ENCODE data around the gene GK2.

Gene GK2

DNA sequence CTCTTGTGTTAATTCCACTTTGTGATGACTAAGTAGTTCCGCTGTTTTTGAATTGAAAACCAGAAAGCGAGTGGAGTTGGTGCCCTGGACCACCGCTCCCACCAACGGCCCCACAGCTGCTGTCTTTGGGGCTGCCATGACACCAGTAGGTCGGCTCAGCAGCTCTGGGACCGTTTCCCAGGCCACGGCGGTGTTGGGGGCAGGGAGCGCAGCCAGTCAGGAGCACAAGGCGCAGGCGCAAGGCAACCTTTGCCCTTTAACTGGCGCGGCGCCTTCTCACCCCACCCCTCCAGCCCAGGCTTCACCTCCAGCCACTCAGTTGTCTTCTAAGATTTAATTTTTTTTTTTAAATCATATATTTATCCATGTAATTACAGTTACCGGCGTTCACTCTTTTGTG is at the start of gene GK2:
TSS of gene GK2 (minus strand) at position 166 of the 400 bp plus-strand sequence. CDS start at position 138, 28 bp downstream.
- H3K9me3 ChIP-seq: no peaks in the 10 kb centered on the region
- H3K36me3 ChIP-seq: no peaks in the 10 kb centered on the region
- no peaks in the 10 kb centered on the region for H3K4me1 ChIP-seq
- DNase-seq: no peak
- H3K4me3 ChIP-seq: no peak within 1 kb of the TSS
- H3K27ac ChIP-seq: no peak within 1 kb of the TSS
- intact Hi-C loops (cut with DNase I; ENCODE audit: low total_unique reads): no loop called here
- TF ChIP-seq, protein P1, sequence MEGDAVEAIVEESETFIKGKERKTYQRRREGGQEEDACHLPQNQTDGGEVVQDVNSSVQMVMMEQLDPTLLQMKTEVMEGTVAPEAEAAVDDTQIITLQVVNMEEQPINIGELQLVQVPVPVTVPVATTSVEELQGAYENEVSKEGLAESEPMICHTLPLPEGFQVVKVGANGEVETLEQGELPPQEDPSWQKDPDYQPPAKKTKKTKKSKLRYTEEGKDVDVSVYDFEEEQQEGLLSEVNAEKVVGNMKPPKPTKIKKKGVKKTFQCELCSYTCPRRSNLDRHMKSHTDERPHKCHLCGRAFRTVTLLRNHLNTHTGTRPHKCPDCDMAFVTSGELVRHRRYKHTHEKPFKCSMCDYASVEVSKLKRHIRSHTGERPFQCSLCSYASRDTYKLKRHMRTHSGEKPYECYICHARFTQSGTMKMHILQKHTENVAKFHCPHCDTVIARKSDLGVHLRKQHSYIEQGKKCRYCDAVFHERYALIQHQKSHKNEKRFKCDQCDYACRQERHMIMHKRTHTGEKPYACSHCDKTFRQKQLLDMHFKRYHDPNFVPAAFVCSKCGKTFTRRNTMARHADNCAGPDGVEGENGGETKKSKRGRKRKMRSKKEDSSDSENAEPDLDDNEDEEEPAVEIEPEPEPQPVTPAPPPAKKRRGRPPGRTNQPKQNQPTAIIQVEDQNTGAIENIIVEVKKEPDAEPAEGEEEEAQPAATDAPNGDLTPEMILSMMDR (IDR thresholded peaks at IDR 0.05): no peak
- H3K27me3 ChIP-seq: no peaks in the 10 kb centered on the region

DNA sequence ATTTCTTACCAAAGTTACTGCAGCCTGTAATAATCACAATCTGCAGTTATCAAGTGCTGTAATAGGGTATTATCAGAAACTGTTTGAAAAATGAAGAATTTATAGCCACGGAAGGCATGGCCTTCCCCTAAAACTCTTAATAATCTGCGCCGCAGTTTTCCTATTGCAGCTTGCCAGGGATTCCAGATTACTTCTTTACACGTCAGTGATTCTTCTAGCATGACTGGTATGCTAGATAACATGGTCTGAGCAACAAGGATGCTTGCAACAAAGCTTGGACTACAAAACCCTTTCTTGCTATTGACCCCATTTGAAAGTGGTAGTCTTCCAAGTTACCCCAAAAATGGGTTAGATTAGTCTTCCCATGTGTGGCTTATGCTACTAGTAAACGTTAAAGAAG is 47.2 kb upstream of the GK2 start:
- no peak for DNase-seq
- intact Hi-C loops (cut with DNase I; ENCODE audit: low total_unique reads): no loop called here
- TF ChIP-seq, protein P1 (IDR thresholded peaks at IDR 0.05): no peak
- Histone ChIP-seq H3K27me3 (no peaks in the 10 kb centered on the region), H3K27ac (no peak overlapping the region), H3K9me3 (no peaks in the 10 kb centered on the region), H3K4me1 (no peaks in the 10 kb centered on the region), H3K36me3 (no peaks in the 10 kb centered on the region), H3K4me3 (no peak overlapping the region)

DNA sequence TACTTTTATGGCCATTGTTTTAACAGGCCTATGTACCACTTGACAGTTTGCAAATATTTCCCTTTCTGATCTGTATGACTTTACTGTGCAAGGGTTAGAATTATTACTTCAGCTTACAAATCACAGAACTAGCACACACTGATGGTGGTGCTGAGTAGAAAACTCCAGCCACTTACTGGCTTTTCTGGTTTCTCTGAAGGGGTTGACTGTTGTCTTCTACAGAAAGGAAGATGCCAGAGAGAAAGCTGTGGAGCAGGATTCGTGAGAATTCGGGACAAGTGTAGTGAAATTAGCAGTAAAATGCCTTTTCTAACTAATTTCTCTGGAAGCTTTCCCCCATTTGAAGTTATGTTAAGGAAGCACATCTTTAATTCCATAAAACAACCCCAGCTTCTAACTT is 46.6 kb upstream of the GK2 start:
- H3K4me1 ChIP-seq: no peaks in the 10 kb centered on the region
- no peak overlapping the region for H3K4me3 ChIP-seq
- H3K36me3 ChIP-seq: no peaks in the 10 kb centered on the region
- DNase-seq: no peak
- H3K9me3 ChIP-seq: no peaks in the 10 kb centered on the region
- TF ChIP-seq, protein P1 (IDR thresholded peaks at IDR 0.05): no peak
- intact Hi-C loops (cut with DNase I; ENCODE audit: low total_unique reads): no loop called here
- H3K27me3 ChIP-seq: no peaks in the 10 kb centered on the region
- H3K27ac ChIP-seq: no peak overlapping the region

DNA sequence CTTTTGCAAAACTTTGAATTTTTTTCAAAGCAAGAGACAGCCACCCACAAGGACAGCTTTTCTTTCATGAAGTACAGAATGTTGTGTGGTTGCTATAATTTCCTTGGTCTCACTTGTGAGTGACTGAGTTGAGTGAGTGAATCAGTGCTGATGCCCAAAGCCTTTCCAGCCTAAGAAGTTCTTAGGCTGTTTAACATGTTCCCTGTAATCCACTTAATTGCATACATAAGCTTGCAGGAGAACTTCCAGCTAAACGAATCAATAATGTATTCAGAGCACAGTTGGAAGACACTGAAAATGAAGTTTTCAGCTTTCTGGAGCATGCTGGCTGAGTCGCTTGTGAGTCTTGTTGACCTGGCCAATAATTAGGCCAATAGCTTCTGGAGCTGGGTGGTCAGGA is 42.0 kb upstream of the GK2 start:
- DNase-seq: no peak
- no peaks in the 10 kb centered on the region for H3K27me3 ChIP-seq
- no peak overlapping the region for H3K27ac ChIP-seq
- no peak overlapping the region for H3K4me3 ChIP-seq
- TF ChIP-seq, protein P1 (IDR thresholded peaks at IDR 0.05): no peak
- H3K9me3 ChIP-seq: no peaks in the 10 kb centered on the region
- intact Hi-C loops (cut with DNase I; ENCODE audit: low total_unique reads): no loop called here
- H3K4me1 ChIP-seq: peaks cover 0 to 10% (median 0%) of the 10 kb centered on the region in 4 donors
- no peaks in the 10 kb centered on the region for H3K36me3 ChIP-seq

DNA sequence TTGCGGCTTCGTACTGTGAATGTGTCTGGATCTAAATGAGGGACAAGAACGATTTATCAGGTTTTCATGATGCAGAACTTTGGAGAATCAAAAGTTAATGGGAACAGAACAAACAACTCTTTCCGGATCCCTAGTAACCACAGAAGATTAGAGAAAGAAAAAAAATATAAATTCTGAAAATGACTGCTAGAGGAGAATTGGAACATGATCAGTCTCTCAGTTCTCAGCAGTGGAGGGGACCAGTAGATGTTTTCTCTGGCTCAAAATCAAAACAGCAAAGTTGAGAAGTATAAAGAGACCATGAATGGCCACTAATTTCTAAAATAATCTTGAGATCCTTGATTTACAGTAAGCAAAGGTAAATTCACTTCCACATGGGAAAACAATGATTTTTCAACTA is 38.1 kb upstream of the GK2 start:
- Histone ChIP-seq H3K9me3 (no peaks in the 10 kb centered on the region), H3K27me3 (no peaks in the 10 kb centered on the region), H3K4me3 (no peak overlapping the region), H3K4me1 (peaks cover 0 to 10% (median 0%) of the 10 kb centered on the region in 4 donors), H3K27ac (no peak overlapping the region), H3K36me3 (no peaks in the 10 kb centered on the region)
- DNase-seq: no peak
- TF ChIP-seq, protein P1 (IDR thresholded peaks at IDR 0.05): no peak
- intact Hi-C loops (cut with DNase I; ENCODE audit: low total_unique reads): no loop called here

DNA sequence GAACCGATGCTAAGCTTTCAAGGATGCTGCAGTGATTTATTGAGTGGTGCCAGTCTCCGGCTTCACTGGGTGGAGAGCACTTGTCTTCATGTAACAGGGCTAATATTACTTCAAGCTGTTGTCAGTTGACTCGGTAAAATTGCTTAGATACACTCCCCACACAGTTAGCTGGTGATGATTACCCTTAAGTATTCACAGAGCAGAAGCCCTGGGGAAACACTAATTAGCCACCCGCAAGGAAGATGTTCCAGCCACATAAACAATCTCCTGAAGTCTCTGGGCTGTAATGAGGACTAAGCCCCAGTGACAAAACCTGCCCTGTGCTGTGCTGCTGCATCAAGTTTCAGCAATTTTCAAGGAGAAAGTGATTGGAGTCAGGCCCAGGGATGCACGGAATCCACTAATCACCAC is 37.3 kb upstream of the GK2 start:
- no peak for DNase-seq
- Histone ChIP-seq H3K36me3 (no peaks in the 10 kb centered on the region), H3K4me1 (peaks cover 0 to 10% (median 0%) of the 10 kb centered on the region in 4 donors), H3K27me3 (no peaks in the 10 kb centered on the region), H3K27ac (no peak overlapping the region), H3K4me3 (no peak overlapping the region), H3K9me3 (no peaks in the 10 kb centered on the region)
- TF ChIP-seq, protein P1 (IDR thresholded peaks at IDR 0.05): no peak
- intact Hi-C loops (cut with DNase I; ENCODE audit: low total_unique reads): no loop called here
